OCI-LY1 (cell line): ENCODE data around the gene RMI1.

Experiments
- H2AFZ ChIP-seq: fragments of 200-600 bp; sonication (generic), shearing (Covaris generic); 2 replicates; pipeline ENCODE4 v1.6.0; 2014; ENCODE audit warnings: antibody characterized with exemption, mild to moderate bottlenecking, low read length
- H3F3A ChIP-seq: fragments of 200-600 bp; sonication (generic), shearing (Covaris generic); 2 replicates; pipeline ENCODE4 v1.6.0; 2014; ENCODE audit warnings: mild to moderate bottlenecking, antibody characterized with exemption, low read length, moderate library complexity; ENCODE audit not compliant: insufficient read depth
- H3K27ac ChIP-seq: fragments of 200-600 bp; sonication (generic); 2 replicates; pipeline ENCODE4 v1.5.1; 2014; ENCODE audit warnings: low read length, mixed run types, mild to moderate bottlenecking, low read depth; ENCODE audit not compliant: poor library complexity, severe bottlenecking
- H3K27me3 ChIP-seq: fragments of 200-600 bp; sonication (generic); 2 replicates; pipeline ENCODE4 v1.6.0; 2014; ENCODE audit warnings: antibody characterized with exemption, mild to moderate bottlenecking, low read length, moderate library complexity; ENCODE audit not compliant: insufficient read depth
- H3K36me3 ChIP-seq: fragments of 200-600 bp; sonication (generic); 2 replicates; pipeline ENCODE4 v1.6.1; 2014; ENCODE audit warnings: mild to moderate bottlenecking, antibody characterized with exemption, low read length, moderate library complexity, mixed read lengths; ENCODE audit not compliant: insufficient read depth
- H3K4me1 ChIP-seq: fragments of 200-600 bp; sonication (generic); 2 replicates; pipeline ENCODE4 v1.5.1; 2014; ENCODE audit warnings: mild to moderate bottlenecking, low read length, moderate library complexity; ENCODE audit not compliant: insufficient read depth, severe bottlenecking
- H3K4me2 ChIP-seq: fragments of 200-600 bp; sonication (generic), shearing (Covaris generic); 2 replicates; pipeline ENCODE4 v1.6.1; 2014; ENCODE audit warnings: low read length
- H3K4me3 ChIP-seq: fragments of 200-600 bp; sonication (generic); 2 replicates; pipeline ENCODE4 v1.5.1; 2014; ENCODE audit warnings: low read length, low read depth, mild to moderate bottlenecking, mixed read lengths; ENCODE audit not compliant: poor library complexity, severe bottlenecking
- H3K79me2 ChIP-seq: fragments of 200-600 bp; shearing (Covaris generic); 2 replicates; pipeline ENCODE4 v1.6.1; 2016; ENCODE audit warnings: mixed run types, low read length, mixed read lengths; ENCODE audit not compliant: insufficient read depth
- H3K9ac ChIP-seq: fragments of 200-600 bp; sonication (generic), shearing (Covaris generic); 2 replicates; pipeline ENCODE4 v1.6.1; 2014; ENCODE audit warnings: mild to moderate bottlenecking, low read length, mixed read lengths
- H3K9me2 ChIP-seq: fragments of 200-600 bp; sonication (generic), shearing (Covaris generic); 2 replicates; pipeline ENCODE4 v1.6.1; 2014; ENCODE audit warnings: low read depth, mild to moderate bottlenecking, low read length, mixed read lengths
- H3K9me3 ChIP-seq: fragments of 200-600 bp; shearing (Covaris generic); 2 replicates; pipeline ENCODE4 v1.6.1; 2014; ENCODE audit warnings: low read length, mixed read lengths
- H4K20me1 ChIP-seq: fragments of 200-600 bp; sonication (generic), shearing (Covaris generic); 2 replicates; pipeline ENCODE4 v1.6.0; 2016; ENCODE audit warnings: mild to moderate bottlenecking, low read length; ENCODE audit not compliant: insufficient read depth
- CTCF ChIP-seq: fragments of 200-600 bp; sonication (generic), shearing (Covaris generic); IDR thresholded peaks from 2 replicates; pipeline ENCODE4 v1.5.1; 2017; ENCODE audit warnings: mild to moderate bottlenecking, antibody characterized with exemption, low read length, moderate library complexity, mixed read lengths
- EZH2 ChIP-seq: fragments of 200-600 bp; sonication (generic), shearing (Covaris generic); IDR thresholded peaks from 2 replicates; pipeline ENCODE4 v1.8.0; 2017; ENCODE audit warnings: borderline replicate concordance, mixed run types, mild to moderate bottlenecking, antibody characterized with exemption, low read length, moderate library complexity, mixed read lengths

Gene RMI1

GRCh38 chr9:83988411-83988810, 7.8 kb downstream of the RMI1 start:
- Histone ChIP-seq H4K20me1 (no peaks in the 10 kb centered on the region), H3K27ac (no peak overlapping the region), H2AFZ (no peak overlapping the region), H3K4me2 (no peak overlapping the region), H3K36me3 (peaks cover 54% of the 10 kb centered on the region), H3K9me2 (no peaks in the 10 kb centered on the region), H3K9me3 (no peaks in the 10 kb centered on the region), H3K4me3 (no peak overlapping the region), H3K27me3 (no peaks in the 10 kb centered on the region), H3F3A (no peaks in the 10 kb centered on the region), H3K79me2 (peaks cover 89% of the 10 kb centered on the region), H3K4me1 (peaks cover 46% of the 10 kb centered on the region), H3K9ac (no peak overlapping the region)
- TF ChIP-seq EZH2 = no peak
- no peak for TF ChIP-seq CTCF

GRCh38 chr9:83991355-83991754, 10.8 kb downstream of the RMI1 start:
- no peak overlapping the region for H3K4me2 ChIP-seq
- H3F3A ChIP-seq = no peaks in the 10 kb centered on the region
- no peaks in the 10 kb centered on the region for H3K9me3 ChIP-seq
- TF ChIP-seq CTCF (no peak), EZH2 (no peak)
- no peak overlapping the region for H3K9ac ChIP-seq
- no peaks in the 10 kb centered on the region for H3K9me2 ChIP-seq
- H3K36me3 ChIP-seq = peaks cover 66% of the 10 kb centered on the region
- peaks cover 84% of the 10 kb centered on the region for H3K79me2 ChIP-seq
- no peaks in the 10 kb centered on the region for H4K20me1 ChIP-seq
- no peak overlapping the region for H3K27ac ChIP-seq
- H3K4me3 ChIP-seq = no peak overlapping the region
- H3K4me1 ChIP-seq = peaks cover 16% of the 10 kb centered on the region
- H3K27me3 ChIP-seq = no peaks in the 10 kb centered on the region
- no peak overlapping the region for H2AFZ ChIP-seq

- no peak overlapping the region for H2AFZ ChIP-seq
These were observed 11.8 kb downstream of the RMI1 start for GRCh38 chr9:83992407-83992806.

More at GRCh38 chr9:83992407-83992806, 11.8 kb downstream of the RMI1 start:
- Histone ChIP-seq H3K27ac (no peak overlapping the region), H3K9me2 (no peaks in the 10 kb centered on the region), H3F3A (no peaks in the 10 kb centered on the region), H3K4me2 (no peak overlapping the region), H3K4me1 (peaks cover 6% of the 10 kb centered on the region), H3K4me3 (no peak overlapping the region), H3K79me2 (peaks cover 78% of the 10 kb centered on the region), H3K36me3 (peaks cover 60% of the 10 kb centered on the region), H3K9ac (no peak overlapping the region), H3K27me3 (no peaks in the 10 kb centered on the region), H3K9me3 (no peaks in the 10 kb centered on the region), H4K20me1 (no peaks in the 10 kb centered on the region)
- TF ChIP-seq CTCF (no peak), EZH2 (no peak)
